ENCODE measurements around the gene LAMA2. TPM values are rescaled to one million over a fixed set of nuclear protein-coding genes. Genes with fewer than 3 reads are reported as not detected.

LAMA2 gene
- total RNA-seq, 1 donor from 2014 or later = 0.27 TPM

GRCh38 chr6:129565366-129565765 lies 682.4 kb downstream of the LAMA2 start:
- Mint-ChIP-seq H3K4me1 (no peaks in the 10 kb centered on the region), H3K9me3 (peaks cover under 1% of the 10 kb centered on the region), H3K4me3 (no peak overlapping the region), H3K27ac (no peak overlapping the region), H3K27me3 (no peaks in the 10 kb centered on the region), H3K36me3 (ENCODE audit: low read depth) (peaks cover 3% of the 10 kb centered on the region)
- ATAC-seq (ENCODE audit: low read depth) (no peak), DNase-seq (no peak)
- CTCF ChIA-PET = no interaction called here
- POLR2A ChIA-PET = no interaction called here
- intact Hi-C loops (cut with micrococcal nuclease) = no loop called here
- no peak for TF ChIP-seq CTCF (IDR thresholded peaks at IDR 0.05)

- ChIA-PET POLR2A (no interaction called here), CTCF (no interaction called here)
- Mint-ChIP-seq H3K9me3 (peaks cover 3% of the 10 kb centered on the region), H3K27ac (no peak overlapping the region), H3K4me1 (no peaks in the 10 kb centered on the region), H3K27me3 (no peaks in the 10 kb centered on the region), H3K4me3 (no peak overlapping the region), H3K36me3 (ENCODE audit: low read depth) (peaks cover 7% of the 10 kb centered on the region)
- ATAC-seq (ENCODE audit: low read depth) (no peak), DNase-seq (no peak)
- intact Hi-C loops (cut with micrococcal nuclease) = loop anchor here (2.0 kb wide), 1 partner anchor 65 kb away; no protein-coding TSS in a partner anchor
- TF ChIP-seq CTCF (IDR thresholded peaks at IDR 0.05) = no peak
These were observed 682.9 kb downstream of the LAMA2 start for GRCh38 chr6:129565811-129566210.
